Astrocyte (in vitro differentiated cells and primary cell): ENCODE measurements around the gene SNAPC3. TPM values are rescaled to one million over a fixed set of nuclear protein-coding genes. Genes with fewer than 3 reads are reported as not detected.
A peak's percentile ranks its signal among the peaks of the same experiment; 100 is the strongest.

ENCODE experiments used
- DNase-seq: peaks from one replicate; pipeline ENCODE4 v3.0.0-alpha.2; 2010; ENCODE audit warnings: low read depth
- FAIRE-seq: peaks from 2 replicates; lab custom pipeline; 2011; peaks lifted over from hg19 to GRCh38; lab: Jason Lieb, UNC
- H2AFZ ChIP-seq: 2 replicates; pipeline ENCODE4 v1.6.0; 2012; ENCODE audit warnings: low read depth, low read length, inconsistent platforms
- H3K27ac ChIP-seq: 2 replicates; pipeline ENCODE4 v1.5.1; 2011; ENCODE audit warnings: low read depth, low read length, inconsistent platforms
- H3K27me3 ChIP-seq: 2 replicates; pipeline ENCODE4 v1.6.0; 2011; ENCODE audit warnings: low read length, inconsistent platforms; ENCODE audit not compliant: insufficient read depth
- H3K36me3 ChIP-seq: 2 replicates; pipeline ENCODE4 v1.5.1; 2011; ENCODE audit warnings: low read length, inconsistent platforms; ENCODE audit not compliant: insufficient read depth
- H3K4me1 ChIP-seq: 2 replicates; pipeline ENCODE4 v1.5.1; 2011; ENCODE audit warnings: low read length, inconsistent platforms; ENCODE audit not compliant: insufficient read depth
- H3K4me2 ChIP-seq: 2 replicates; pipeline ENCODE4 v1.6.0; 2012; ENCODE audit warnings: low read length, inconsistent platforms
- H3K4me3 ChIP-seq: 2 replicates; pipeline ENCODE4 v1.5.1; 2011; ENCODE audit warnings: low read depth, mild to moderate bottlenecking, low read length, inconsistent platforms; ENCODE audit not compliant: insufficient read depth
- H3K79me2 ChIP-seq: 2 replicates; pipeline ENCODE4 v1.6.0; 2012; ENCODE audit warnings: mild to moderate bottlenecking, low read length, inconsistent platforms; ENCODE audit not compliant: insufficient read depth
- H3K9ac ChIP-seq: 2 replicates; pipeline ENCODE4 v1.6.0; 2012; ENCODE audit warnings: mild to moderate bottlenecking, low read length, inconsistent platforms
- H3K9me3 ChIP-seq: 2 replicates; pipeline ENCODE4 v1.5.1; 2012; ENCODE audit warnings: low read depth, mild to moderate bottlenecking, low read length, inconsistent platforms; ENCODE audit not compliant: insufficient read depth
- H4K20me1 ChIP-seq: 2 replicates; pipeline ENCODE4 v1.6.0; 2012; ENCODE audit warnings: low read length, inconsistent platforms; ENCODE audit not compliant: insufficient read depth
- H3K27ac Mint-ChIP-seq: one replicate; pipeline ENCODE4 v1.8.0; 2021; ENCODE audit warnings: mild to moderate bottlenecking, mixed read lengths; ENCODE audit not compliant: unreplicated experiment
- H3K27me3 Mint-ChIP-seq: one replicate; pipeline ENCODE4 v1.8.0; 2021; ENCODE audit warnings: low read depth, mixed read lengths; ENCODE audit not compliant: unreplicated experiment
- H3K36me3 Mint-ChIP-seq: one replicate; pipeline ENCODE4 v1.8.0; 2021; ENCODE audit warnings: low read depth, mixed read lengths; ENCODE audit not compliant: unreplicated experiment
- H3K4me1 Mint-ChIP-seq: one replicate; pipeline ENCODE4 v1.8.0; 2021; ENCODE audit warnings: low read depth, mixed read lengths; ENCODE audit not compliant: unreplicated experiment
- H3K4me3 Mint-ChIP-seq: one replicate; pipeline ENCODE4 v1.8.0; 2021; ENCODE audit warnings: mild to moderate bottlenecking, moderate library complexity, mixed read lengths; ENCODE audit not compliant: unreplicated experiment
- H3K9me3 Mint-ChIP-seq: one replicate; pipeline ENCODE4 v1.8.0; 2021; ENCODE audit warnings: mild to moderate bottlenecking, mixed read lengths; ENCODE audit not compliant: unreplicated experiment
- EZH2 ChIP-seq: IDR thresholded peaks from 2 replicates; pipeline ENCODE4 v1.6.1; 2012; ENCODE audit warnings: mild to moderate bottlenecking, low read length, inconsistent platforms; ENCODE audit not compliant: insufficient read depth
- total RNA-seq: library from RNA; stranded (reverse); gene quantifications from 2 replicates; pipeline ENCODE4 v1.2.1, GENCODE V29; 2021
- TF ChIP-seq, protein P1 (sequence below): IDR thresholded peaks from 2 replicates; pipeline ENCODE4 v1.5.1; 2011; ENCODE audit warnings: low read depth, mild to moderate bottlenecking, inconsistent platforms, low read length, moderate library complexity; ENCODE audit not compliant: insufficient read depth

The SNAPC3 gene
- total RNA-seq, 1 donor from 2014 or later: 40.3 TPM

DNA sequence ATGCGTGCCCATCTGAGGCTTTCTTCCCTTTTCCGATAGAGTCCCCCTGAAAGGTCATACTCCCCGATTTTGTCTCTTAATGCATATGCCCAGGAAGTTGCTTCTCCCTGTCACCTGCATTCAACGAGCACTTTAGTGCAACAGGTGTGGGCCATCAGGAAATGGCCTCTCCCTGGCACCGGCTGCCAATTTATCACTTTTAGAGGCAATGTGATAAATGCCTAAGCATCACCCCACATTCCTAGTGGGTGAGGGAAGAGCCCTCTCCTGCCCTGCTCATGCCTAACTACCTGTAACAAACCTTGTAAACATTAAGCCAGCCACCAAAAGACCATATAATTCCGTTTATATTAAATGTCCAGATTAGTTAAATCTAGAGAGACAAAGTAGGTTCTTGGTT is 1.1 kb upstream of the SNAPC3 start:
- Histone ChIP-seq H3K36me3 (peaks cover 15% of the 10 kb centered on the region), H3K79me2 (peaks cover 40% of the 10 kb centered on the region), H3K4me1 (peaks cover 10% of the 10 kb centered on the region), H3K27me3 (no peaks in the 10 kb centered on the region), H2AFZ (no peak overlapping the region), H3K4me2 (no peak overlapping the region), H3K9me3 (no peaks in the 10 kb centered on the region), H3K27ac (no peak overlapping the region), H4K20me1 (peaks cover 24% of the 10 kb centered on the region), H3K4me3 (no peak overlapping the region), H3K9ac (no peak overlapping the region)
- Mint-ChIP-seq H3K27ac (no peak overlapping the region), H3K27me3 (peaks cover 4% of the 10 kb centered on the region), H3K36me3 (peaks cover 5% of the 10 kb centered on the region), H3K4me3 (peak overlapping the region; percentile 95), H3K9me3 (no peaks in the 10 kb centered on the region), H3K4me1 (peaks cover 7% of the 10 kb centered on the region)
- FAIRE-seq: no peak
- TF ChIP-seq EZH2: no peak
- TF ChIP-seq, protein P1, sequence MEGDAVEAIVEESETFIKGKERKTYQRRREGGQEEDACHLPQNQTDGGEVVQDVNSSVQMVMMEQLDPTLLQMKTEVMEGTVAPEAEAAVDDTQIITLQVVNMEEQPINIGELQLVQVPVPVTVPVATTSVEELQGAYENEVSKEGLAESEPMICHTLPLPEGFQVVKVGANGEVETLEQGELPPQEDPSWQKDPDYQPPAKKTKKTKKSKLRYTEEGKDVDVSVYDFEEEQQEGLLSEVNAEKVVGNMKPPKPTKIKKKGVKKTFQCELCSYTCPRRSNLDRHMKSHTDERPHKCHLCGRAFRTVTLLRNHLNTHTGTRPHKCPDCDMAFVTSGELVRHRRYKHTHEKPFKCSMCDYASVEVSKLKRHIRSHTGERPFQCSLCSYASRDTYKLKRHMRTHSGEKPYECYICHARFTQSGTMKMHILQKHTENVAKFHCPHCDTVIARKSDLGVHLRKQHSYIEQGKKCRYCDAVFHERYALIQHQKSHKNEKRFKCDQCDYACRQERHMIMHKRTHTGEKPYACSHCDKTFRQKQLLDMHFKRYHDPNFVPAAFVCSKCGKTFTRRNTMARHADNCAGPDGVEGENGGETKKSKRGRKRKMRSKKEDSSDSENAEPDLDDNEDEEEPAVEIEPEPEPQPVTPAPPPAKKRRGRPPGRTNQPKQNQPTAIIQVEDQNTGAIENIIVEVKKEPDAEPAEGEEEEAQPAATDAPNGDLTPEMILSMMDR: no peak
- DNase-seq: no peak

DNA sequence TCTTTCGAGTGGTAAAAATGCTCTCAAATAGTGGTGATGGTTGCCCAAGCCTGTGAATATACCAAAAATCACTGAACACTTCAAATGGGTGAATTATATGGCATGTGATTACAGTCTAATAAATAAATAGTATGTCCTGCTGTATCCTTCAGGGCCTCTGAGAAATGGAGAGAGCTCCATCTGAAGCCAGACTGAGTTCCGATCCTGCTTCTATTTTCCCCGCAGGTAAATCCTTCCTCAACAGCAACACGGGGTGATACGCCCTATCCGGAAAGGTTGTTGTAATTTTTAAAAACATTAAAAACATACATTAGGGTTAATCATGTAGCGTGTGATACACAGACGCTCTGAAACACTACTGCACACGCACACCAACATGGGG is 695 bp upstream of the SNAPC3 start:
- Histone ChIP-seq H3K4me3 (peak overlapping the region; percentile 99), H3K9ac (peak overlapping the region; percentile 95), H3K36me3 (peaks cover 15% of the 10 kb centered on the region), H3K4me2 (peak overlapping the region; percentile 86), H3K9me3 (no peaks in the 10 kb centered on the region), H3K4me1 (peaks cover 10% of the 10 kb centered on the region), H3K27ac (peak overlapping the region; percentile 84), H3K79me2 (peaks cover 44% of the 10 kb centered on the region), H4K20me1 (peaks cover 24% of the 10 kb centered on the region), H2AFZ (peak overlapping the region; percentile 90), H3K27me3 (no peaks in the 10 kb centered on the region)
- FAIRE-seq: no peak
- Mint-ChIP-seq H3K27ac (peak overlapping the region; percentile 95), H3K36me3 (peaks cover 5% of the 10 kb centered on the region), H3K27me3 (peaks cover 4% of the 10 kb centered on the region), H3K4me1 (peaks cover 7% of the 10 kb centered on the region), H3K4me3 (peak overlapping the region; percentile 95), H3K9me3 (no peaks in the 10 kb centered on the region)
- TF ChIP-seq, protein P1: no peak
- TF ChIP-seq EZH2: no peak
- no peak for DNase-seq

DNA sequence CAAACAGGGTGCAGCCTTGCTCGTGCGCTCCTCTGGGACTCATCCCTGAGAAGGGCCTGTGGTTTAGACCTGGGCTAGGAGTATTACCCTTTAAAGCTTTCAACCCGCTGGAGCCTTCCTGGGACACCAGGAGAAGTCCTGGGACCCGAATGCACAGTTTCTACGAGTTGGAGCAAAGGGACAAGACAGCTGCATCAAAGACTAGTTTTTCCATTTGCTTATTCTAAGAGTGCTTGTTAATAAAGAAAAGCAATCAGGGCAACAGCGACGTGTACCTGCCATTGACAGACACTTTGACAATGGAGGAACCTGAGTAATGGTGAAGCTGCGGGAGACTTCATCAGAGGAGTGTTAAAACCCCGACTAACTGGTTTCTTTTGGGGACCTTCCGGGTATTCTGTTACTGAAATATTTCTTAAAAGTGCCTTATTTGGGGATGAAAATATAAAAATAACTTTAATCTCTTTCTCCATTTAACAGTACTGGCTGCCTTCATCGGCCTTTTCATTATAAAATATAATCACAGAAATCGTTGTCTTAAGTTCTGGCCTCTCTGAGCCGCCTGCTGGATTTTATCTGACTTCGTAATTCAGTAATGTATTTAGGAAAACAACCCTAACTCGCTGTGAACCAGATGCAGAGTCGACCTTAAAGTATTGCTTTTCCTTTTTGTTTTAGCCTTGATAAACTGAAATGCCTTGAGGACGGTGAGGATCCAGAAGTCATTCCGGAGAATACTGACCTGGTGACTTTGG is 732 bp downstream of the SNAPC3 start:
- Histone ChIP-seq H4K20me1 (peaks cover 28% of the 10 kb centered on the region), H3K4me2 (peak overlapping the region; percentile 86), H3K4me1 (peaks cover 10% of the 10 kb centered on the region), H3K9ac (peak overlapping the region; percentile 95), H3K27ac (peak overlapping the region; percentile 84), H3K27me3 (no peaks in the 10 kb centered on the region), H3K79me2 (peaks cover 57% of the 10 kb centered on the region), H2AFZ (peak overlapping the region; percentile 90), H3K36me3 (peaks cover 15% of the 10 kb centered on the region), H3K9me3 (no peaks in the 10 kb centered on the region), H3K4me3 (peak overlapping the region; percentile 99)
- Mint-ChIP-seq H3K4me1 (peaks cover 7% of the 10 kb centered on the region), H3K27me3 (peaks cover 4% of the 10 kb centered on the region), H3K4me3 (peak overlapping the region; percentile 95), H3K36me3 (peaks cover 5% of the 10 kb centered on the region), H3K9me3 (no peaks in the 10 kb centered on the region), H3K27ac (peak overlapping the region; percentile 34)
- DNase-seq: no peak
- no peak for FAIRE-seq
- TF ChIP-seq, protein P1: peak; percentile 19
- TF ChIP-seq EZH2: no peak
